Stromal cell of bone marrow (primary cell): ENCODE measurements around the gene RMDN3.

Experiments used
- DNase-seq: peaks from one replicate; pipeline ENCODE4 v3.0.0-alpha.2; 2012; ENCODE audit warnings: low read depth

Gene RMDN3

GRCh38 chr15:40747685-40748631 is 7.1 kb downstream of the RMDN3 start:
- no peak for DNase-seq

DNA sequence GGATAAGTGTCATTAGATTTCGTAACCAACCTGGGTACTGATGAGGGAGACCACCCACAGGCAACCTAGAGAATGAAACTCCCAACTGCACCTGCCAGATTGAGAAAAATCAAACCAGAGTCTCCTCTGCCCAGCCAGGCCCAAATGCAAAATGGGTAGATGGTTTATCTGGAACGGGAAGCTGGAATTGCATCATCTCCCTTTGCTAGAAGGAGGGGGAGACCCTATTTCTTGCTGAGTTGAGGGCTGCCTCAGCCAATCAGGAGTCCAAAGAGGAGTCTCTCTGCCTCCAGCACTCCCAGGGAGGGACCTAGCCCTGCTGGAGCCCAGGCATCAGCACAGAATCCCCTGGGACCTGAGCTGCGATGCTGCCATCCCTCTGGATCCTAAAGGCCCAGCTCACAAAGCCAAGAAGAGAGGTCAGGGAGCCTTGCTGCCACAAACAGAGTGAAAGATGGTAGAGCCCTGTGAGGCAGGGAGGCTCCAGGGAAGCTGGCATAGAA is 8.1 kb downstream of the RMDN3 start:
- DNase-seq: no peak

- DNase-seq: no peak
Observed at GRCh38 chr15:40744815-40745152, 10.3 kb downstream of the RMDN3 start.

GRCh38 chr15:40743921-40744814 is 10.9 kb downstream of the RMDN3 start:
- DNase-seq: peak; percentile 61

GRCh38 chr15:40743485-40743901 is 11.6 kb downstream of the RMDN3 start:
- DNase-seq: no peak

DNA sequence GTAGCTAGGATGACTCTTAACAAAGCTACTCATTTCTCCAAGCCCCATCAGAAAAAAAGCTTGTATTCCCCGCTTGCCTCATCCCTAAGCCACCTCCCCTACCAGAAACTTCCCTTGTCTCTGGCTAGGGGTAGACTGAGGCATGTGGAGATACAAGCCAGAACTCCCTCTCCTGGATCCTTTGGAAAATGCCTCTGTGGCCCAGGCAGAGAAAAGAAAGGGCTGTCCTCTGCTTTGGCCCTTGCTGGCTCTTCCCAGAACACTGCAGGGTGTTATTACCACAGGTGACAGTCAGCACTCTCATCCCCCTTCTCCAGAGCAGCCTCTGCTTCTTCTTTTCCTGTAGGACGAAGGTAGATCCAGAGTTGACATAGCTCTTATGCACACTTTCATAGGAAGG is 15.2 kb downstream of the RMDN3 start:
- DNase-seq: no peak

DNA sequence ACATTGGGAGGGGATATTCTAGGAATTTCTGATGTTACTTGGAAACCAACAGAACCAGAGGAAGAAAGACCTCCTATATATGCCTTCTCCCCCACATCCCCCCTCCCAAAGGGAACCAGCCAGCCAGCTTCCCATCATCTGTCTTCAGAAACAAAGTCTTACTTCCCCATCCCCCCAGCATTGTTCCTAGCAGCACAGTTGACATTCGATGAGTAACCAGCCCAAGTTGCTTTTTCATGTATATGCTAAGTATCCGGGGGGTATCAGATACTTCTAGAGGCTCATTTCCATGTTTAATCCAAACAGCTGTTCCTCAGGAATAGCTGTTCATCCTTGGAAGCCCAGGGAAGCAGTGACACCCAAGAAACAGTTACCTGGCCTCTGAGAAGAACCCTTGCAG is 16.0 kb downstream of the RMDN3 start:
- DNase-seq: no peak

- DNase-seq: no peak
Observed at GRCh38 chr15:40737048-40737447, 18.0 kb downstream of the RMDN3 start.

- DNase-seq: no peak
Observed at GRCh38 chr15:40736575-40736974, 18.5 kb downstream of the RMDN3 start.

DNA sequence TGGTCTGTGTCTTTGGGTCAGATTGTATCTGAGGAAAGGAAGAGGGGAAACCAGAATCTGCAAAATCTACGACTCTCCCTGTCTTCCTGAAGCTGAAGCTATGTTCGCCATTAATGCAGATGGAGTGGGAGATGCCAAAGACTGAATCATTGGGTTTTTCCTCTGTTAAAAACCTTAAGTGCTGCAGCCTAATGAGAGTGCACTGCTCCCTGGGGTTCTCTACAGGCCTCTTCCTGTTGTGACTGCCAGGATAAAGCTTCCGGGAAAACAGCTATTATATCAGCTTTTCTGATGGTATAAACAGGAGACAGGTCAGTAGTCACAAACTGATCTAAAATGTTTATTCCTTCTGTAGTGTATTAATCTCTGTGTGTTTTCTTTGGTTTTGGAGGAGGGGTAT is 24.0 kb downstream of the RMDN3 start:
- DNase-seq: peak; percentile 18

DNA sequence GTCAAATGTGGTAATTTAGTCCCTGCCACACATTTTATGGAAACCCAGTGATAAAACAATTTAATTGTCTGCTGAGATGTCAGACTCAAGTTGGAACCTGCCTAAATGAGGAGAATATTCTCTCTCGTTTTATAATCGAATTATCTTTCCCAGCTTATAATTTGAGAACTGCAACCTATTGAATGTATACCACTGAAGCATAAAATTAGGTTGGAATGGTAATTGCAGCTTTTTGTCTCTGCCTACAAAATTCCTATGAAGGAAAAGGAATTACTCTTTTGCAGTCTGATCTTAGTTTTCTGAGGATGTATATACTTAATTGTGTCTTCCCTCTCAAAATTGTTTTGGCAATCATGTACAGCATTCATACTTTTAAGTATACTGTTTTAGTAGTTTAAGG is 31.1 kb downstream of the RMDN3 start:
- no peak for DNase-seq

DNA sequence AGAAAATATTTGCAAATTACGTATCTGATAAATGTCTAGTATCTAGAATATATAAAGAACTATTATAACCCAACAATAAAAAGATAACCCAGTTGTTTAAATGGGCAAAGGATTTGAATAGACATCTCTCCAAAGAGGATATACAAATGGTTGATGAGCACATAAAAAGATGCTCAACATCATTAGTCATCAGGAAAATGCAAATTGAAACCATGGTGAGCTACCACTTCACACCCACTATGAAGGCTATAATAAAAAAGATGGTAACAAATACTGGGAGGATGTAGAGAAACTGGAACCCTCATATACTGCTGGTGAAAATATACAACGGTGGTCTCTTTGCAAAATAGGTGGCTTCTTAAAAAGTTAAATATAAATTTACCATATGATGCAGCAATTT is 32.1 kb downstream of the RMDN3 start:
- DNase-seq: no peak

- DNase-seq: no peak
Observed at GRCh38 chr15:40722354-40722753, 32.7 kb downstream of the RMDN3 start.

DNA sequence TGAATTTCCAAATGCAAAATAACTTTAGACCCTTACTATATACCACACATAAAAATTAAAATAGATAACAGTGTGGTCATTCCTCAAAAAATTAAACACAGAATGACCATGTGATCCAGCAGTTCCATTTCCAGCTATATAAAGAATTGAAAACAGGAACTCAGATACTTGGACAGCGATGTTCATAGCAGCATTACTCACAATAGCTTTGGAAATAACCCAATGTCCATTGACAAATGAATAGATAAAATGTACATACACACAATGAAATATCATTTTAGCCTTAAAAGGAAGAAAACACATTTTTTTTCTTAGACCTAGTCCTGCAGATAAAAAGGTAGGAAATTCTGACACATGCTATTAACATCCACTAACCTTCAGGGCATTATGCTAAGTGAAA is 33.4 kb downstream of the RMDN3 start:
- DNase-seq: no peak

DNA sequence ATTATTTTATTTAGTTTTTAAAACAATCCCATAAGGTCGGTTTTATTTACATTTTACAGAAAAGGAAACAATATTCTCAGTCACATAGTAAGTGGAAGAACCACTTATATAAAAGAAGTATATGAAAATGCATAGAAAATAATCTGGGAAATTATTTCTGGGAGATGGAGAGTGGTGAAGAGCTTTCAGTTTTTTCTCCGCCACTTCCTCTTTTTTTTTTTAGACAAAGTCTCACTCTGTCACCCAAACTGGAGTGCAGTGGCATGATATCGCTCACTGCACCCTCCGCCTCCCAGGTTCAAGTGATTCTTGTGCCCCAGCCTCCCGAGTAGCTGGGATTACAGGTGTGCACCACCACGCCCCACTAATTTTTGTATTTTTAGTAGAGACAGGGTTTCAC is 38.9 kb downstream of the RMDN3 start:
- DNase-seq: no peak

GRCh38 chr15:40714144-40714543 is 40.9 kb downstream of the RMDN3 start:
- DNase-seq: no peak

DNA sequence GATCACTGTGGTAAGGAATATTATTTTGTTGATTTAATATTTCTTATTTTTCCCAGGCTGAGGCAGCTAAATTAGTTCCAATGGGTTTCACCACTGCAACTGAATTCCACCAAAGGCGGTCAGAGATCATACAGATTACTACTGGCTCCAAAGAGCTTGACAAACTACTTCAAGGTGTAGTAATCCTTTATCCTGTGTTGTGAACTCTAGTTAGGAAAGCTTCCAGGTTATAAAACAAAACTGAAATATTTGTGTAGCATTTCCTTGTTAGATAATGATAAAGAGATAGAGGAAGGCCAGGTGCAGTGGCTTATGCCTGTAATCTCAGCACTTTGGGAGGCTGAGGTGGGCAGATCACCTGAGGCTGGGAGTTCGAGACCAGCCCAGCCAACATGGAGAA is 48.9 kb downstream of the RMDN3 start:
- DNase-seq: no peak

DNA sequence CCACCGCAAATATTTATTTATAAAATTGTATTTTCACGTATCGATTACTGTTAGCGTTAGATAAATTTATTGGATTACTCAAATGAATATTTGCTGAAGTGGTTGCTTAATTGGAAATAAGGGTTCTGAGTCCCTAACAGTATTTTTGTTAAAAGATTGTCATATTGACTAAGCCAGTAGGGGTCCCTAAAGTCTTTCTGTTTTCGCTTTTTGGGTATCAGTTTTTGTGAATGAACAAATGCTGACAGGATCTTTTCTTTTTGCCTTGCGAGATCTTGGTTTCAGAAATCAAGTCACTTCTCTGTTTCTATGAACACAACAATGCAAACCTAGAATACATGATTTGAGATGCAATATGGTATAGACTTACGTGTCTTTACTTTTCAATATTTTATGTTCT is 53.0 kb downstream of the RMDN3 start:
- DNase-seq: no peak

GRCh38 chr15:40697916-40698315 is 57.1 kb downstream of the RMDN3 start:
- DNase-seq: no peak

DNA sequence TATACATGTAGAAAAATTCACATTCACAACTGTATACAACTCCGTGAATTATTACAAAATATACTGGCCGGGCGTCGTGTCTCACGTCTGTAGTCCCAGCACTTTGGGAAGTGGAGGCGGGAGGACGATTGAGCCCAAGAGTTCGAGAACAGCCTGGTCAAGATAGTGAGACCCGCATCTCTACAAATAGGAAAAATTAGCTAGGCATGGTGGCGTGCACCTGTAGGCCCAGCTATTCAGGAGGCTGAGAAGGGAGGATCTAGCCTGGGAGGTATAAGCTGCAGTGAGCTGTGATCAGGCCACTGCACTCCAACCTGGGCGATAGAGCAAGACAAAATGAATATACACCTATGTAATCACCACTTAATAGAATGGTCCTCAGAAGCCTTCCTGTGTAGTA is 58.8 kb downstream of the RMDN3 start:
- no peak for DNase-seq

- no peak for DNase-seq
Observed at GRCh38 chr15:40695469-40695890, 59.6 kb downstream of the RMDN3 start.

DNA sequence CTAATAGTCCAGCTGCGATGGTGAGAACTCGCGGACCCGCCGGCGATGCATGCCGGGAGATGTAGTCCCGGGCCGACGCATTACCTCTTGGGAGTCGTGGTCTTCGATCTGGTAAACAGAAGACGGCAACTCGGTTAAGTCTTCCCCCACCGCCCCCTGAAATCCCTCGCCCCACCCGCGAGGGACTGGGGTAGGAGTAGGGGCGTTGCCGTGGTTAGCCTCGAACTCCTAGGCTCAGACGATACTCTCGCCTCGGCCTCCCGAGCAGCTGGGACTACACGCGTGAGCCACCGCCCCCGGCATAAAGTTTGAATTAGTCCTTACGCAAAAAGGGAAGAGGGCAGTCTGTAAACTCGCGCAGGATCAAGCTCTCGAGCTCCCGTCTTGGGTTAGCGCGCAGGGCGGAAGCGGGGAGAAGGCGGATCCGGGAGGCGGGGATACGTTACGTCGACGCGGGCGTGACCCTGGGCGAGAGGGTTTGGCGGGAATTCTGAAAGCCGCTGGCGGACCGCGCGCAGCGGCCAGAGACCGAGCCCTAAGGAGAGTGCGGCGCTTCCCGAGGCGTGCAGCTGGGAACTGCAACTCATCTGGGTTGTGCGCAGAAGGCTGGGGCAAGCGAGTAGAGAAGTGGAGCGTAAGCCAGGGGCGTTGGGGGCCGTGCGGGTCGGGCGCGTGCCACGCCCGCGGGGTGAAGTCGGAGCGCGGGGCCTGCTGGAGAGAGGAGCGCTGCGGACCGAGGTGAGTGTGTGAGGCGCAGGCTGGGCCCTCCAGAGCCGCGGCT is 60.2 kb downstream of the RMDN3 start, which contains the start of gene RAD51:
RAD51 (plus strand) TSS at position 487 of the 781 bp plus-strand sequence. CDS start 3,585 bp downstream, outside the sequence.
- peak; percentile 92 for DNase-seq
